Measurements from ENCODE around the gene TUSC2. TPM values are rescaled to one million over a fixed set of nuclear protein-coding genes. Genes with fewer than 3 reads are reported as not detected.

The TUSC2 gene
- total and polyA plus RNA-seq, 2 of the 13 experiments (the other 11 are each of a cell fraction or from before 2014, with no cell fraction given) = 36.7 to 39.1 TPM

GRCh38 chr3:50327943-50328691 is at the start of gene TUSC2 (continued):
- TF ChIP-seq HNF1B (CRISPR knock-in tag; IDR thresholded peaks at IDR 0.05) (0 out of 2 replicates have a peak, but pooled peaks have one; percentile 22), ZNF383 (CRISPR knock-in tag; IDR thresholded peaks at IDR 0.05; ENCODE audit: borderline replicate concordance) (no peak), ZFAT (CRISPR knock-in tag; conservative IDR thresholded peaks at IDR 0.05) (no peak), RFX5 (IDR thresholded peaks at IDR 0.05; ENCODE audit: low read depth, low read length) (peak; percentile 38; the same call in 1 of the 2 replicates), ZNF83 (CRISPR knock-in tag; IDR thresholded peaks at IDR 0.05; ENCODE audit: borderline replicate concordance) (no peak), GMEB1 (CRISPR knock-in tag; IDR thresholded peaks at IDR 0.05; ENCODE audit: borderline replicate concordance) (peak; percentile 81; the same call in 1 of the 2 replicates), THYN1 (CRISPR knock-in tag; IDR thresholded peaks at IDR 0.05; ENCODE audit: borderline replicate concordance, low read depth) (no peak), NAIF1 (CRISPR knock-in tag; IDR thresholded peaks at IDR 0.05; ENCODE audit: borderline replicate concordance) (no peak), ZNF672 (CRISPR knock-in tag; IDR thresholded peaks at IDR 0.05) (no peak), MIER3 (CRISPR knock-in tag; IDR thresholded peaks at IDR 0.05; ENCODE audit: borderline replicate concordance) (no peak; the same call in 1 of the 2 replicates), SRSF9 (IDR thresholded peaks at IDR 0.05; ENCODE audit: borderline replicate concordance, insufficient read depth, low read depth, low read length, poor library complexity, severe bottlenecking) (no peak), NCOA5 (CRISPR knock-in tag; IDR thresholded peaks at IDR 0.05) (no peak), RBAK (CRISPR knock-in tag; IDR thresholded peaks at IDR 0.05) (no peak), ZNF572 (CRISPR knock-in tag; IDR thresholded peaks at IDR 0.05) (no peak), YEATS2 (CRISPR knock-in tag; IDR thresholded peaks at IDR 0.05; ENCODE audit: borderline replicate concordance) (peak; percentile 88), MIXL1 (CRISPR knock-in tag; IDR thresholded peaks at IDR 0.05) (0 out of 2 replicates have a peak, but pooled peaks have one; percentile 39), ZNF800 (CRISPR knock-in tag; IDR thresholded peaks at IDR 0.05) (no peak; the same call in 1 of the 2 replicates), BRF2 (CRISPR knock-in tag; IDR thresholded peaks at IDR 0.05) (0 out of 2 replicates have a peak, but pooled peaks have one; percentile 5), ZNF567 (CRISPR knock-in tag; IDR thresholded peaks at IDR 0.05; ENCODE audit: borderline replicate concordance) (no peak), ZNF784 (CRISPR knock-in tag; IDR thresholded peaks at IDR 0.05; ENCODE audit: borderline replicate concordance) (peak; percentile 33; the same call in 1 of the 2 replicates), MTA3 (CRISPR knock-in tag; IDR thresholded peaks at IDR 0.05) (no peak), ZNF563 (CRISPR knock-in tag; IDR thresholded peaks at IDR 0.05) (peak; percentile 51; the same call in 1 of the 2 replicates)

All from HepG2 (cell line).